H9 (cell line): ENCODE data around the gene FRK. TPM values are rescaled to one million over a fixed set of nuclear protein-coding genes. Genes with fewer than 3 reads are reported as not detected.

Experiments used
- DNase-seq: peaks from one replicate; pipeline ENCODE4 v3.0.0-alpha.2; 2017
- H2AFZ ChIP-seq: one replicate; pipeline ENCODE4 v1.6.1; 2013; ENCODE audit warnings: mild to moderate bottlenecking, low read length, control low read depth, moderate library complexity
- H2AK5ac ChIP-seq: 2 replicates; pipeline ENCODE4 v1.6.1; 2013; ENCODE audit warnings: low read length, control low read depth, mixed read lengths; ENCODE audit not compliant: insufficient read length
- H2BK120ac ChIP-seq: one replicate; pipeline ENCODE4 v1.6.1; 2013; ENCODE audit warnings: low read depth, mild to moderate bottlenecking, low read length, control low read depth, inconsistent platforms; ENCODE audit not compliant: poor library complexity, severe bottlenecking
- H2BK12ac ChIP-seq: 2 replicates; pipeline ENCODE4 v1.6.1; 2013; ENCODE audit warnings: low read length, control low read depth, mixed read lengths, low read depth; ENCODE audit not compliant: insufficient read length
- H2BK15ac ChIP-seq: 2 replicates; pipeline ENCODE4 v1.6.1; 2013; ENCODE audit warnings: low read depth, low read length, control low read depth
- H2BK20ac ChIP-seq: one replicate; pipeline ENCODE4 v1.6.1; 2013; ENCODE audit warnings: low read depth, mild to moderate bottlenecking, low read length, control low read depth, inconsistent platforms; ENCODE audit not compliant: poor library complexity, severe bottlenecking
- H2BK5ac ChIP-seq: 2 replicates; pipeline ENCODE4 v1.6.1; 2013; ENCODE audit warnings: low read length, control low read depth, mixed read lengths; ENCODE audit not compliant: insufficient read length
- H3K14ac ChIP-seq: 2 replicates; pipeline ENCODE4 v1.6.1; 2013; ENCODE audit warnings: low read length, control low read depth; ENCODE audit not compliant: insufficient read depth
- H3K18ac ChIP-seq: 2 replicates; pipeline ENCODE4 v1.6.1; 2013; ENCODE audit warnings: low read depth, mild to moderate bottlenecking, mixed read lengths, low read length, control low read depth; ENCODE audit not compliant: insufficient read length
- H3K23ac ChIP-seq: 2 replicates; pipeline ENCODE4 v1.6.1; 2013; ENCODE audit warnings: low read length, control low read depth, mixed read lengths, low read depth; ENCODE audit not compliant: insufficient read length
- H3K23me2 ChIP-seq: 2 replicates; pipeline ENCODE4 v1.6.1; 2013; ENCODE audit warnings: low read depth, mild to moderate bottlenecking, mixed read lengths, low read length, control low read depth; ENCODE audit not compliant: insufficient read length, poor library complexity, severe bottlenecking
- H3K27ac ChIP-seq: 2 replicates; pipeline ENCODE4 v1.5.1; 2013; ENCODE audit warnings: low read length, control low read depth, mixed read lengths, low read depth; ENCODE audit not compliant: insufficient read length
- H3K27me3 ChIP-seq: 2 replicates; pipeline ENCODE4 v1.6.1; 2013; ENCODE audit warnings: low read length, control low read depth, inconsistent platforms; ENCODE audit not compliant: insufficient read depth
- H3K4ac ChIP-seq: 2 replicates; pipeline ENCODE4 v1.6.1; 2013; ENCODE audit warnings: low read depth, mild to moderate bottlenecking, control low read depth, inconsistent platforms, low read length, moderate library complexity
- H3K4me1 ChIP-seq: 2 replicates; pipeline ENCODE4 v1.6.1; 2013; ENCODE audit warnings: low read length, control low read depth, inconsistent platforms; ENCODE audit not compliant: insufficient read depth
- H3K4me2 ChIP-seq: 2 replicates; pipeline ENCODE4 v1.6.1; 2013; ENCODE audit warnings: low read length, control low read depth, mixed read lengths; ENCODE audit not compliant: insufficient read length, insufficient read depth
- H3K56ac ChIP-seq: 2 replicates; pipeline ENCODE4 v1.6.1; 2013; ENCODE audit warnings: low read depth, mild to moderate bottlenecking, mixed read lengths, low read length, control low read depth; ENCODE audit not compliant: insufficient read length
- H3K79me1 ChIP-seq: 2 replicates; pipeline ENCODE4 v1.6.1; 2013; ENCODE audit warnings: low read depth, mild to moderate bottlenecking, moderate library complexity, low read length, control low read depth, inconsistent platforms; ENCODE audit not compliant: insufficient read depth, poor library complexity, severe bottlenecking
- H3K79me2 ChIP-seq: 2 replicates; pipeline ENCODE4 v1.6.1; 2013; ENCODE audit warnings: low read length, control low read depth, inconsistent platforms; ENCODE audit not compliant: insufficient read depth
- H3K9ac ChIP-seq: 2 replicates; pipeline ENCODE4 v1.6.1; 2013; ENCODE audit warnings: low read length, control low read depth, mixed read lengths; ENCODE audit not compliant: insufficient read length; ENCODE audit errors: extremely low read depth
- H3K9me3 ChIP-seq: one replicate; pipeline ENCODE4 v1.6.1; 2013; ENCODE audit warnings: low read depth, low read length, inconsistent platforms; ENCODE audit not compliant: control insufficient read depth
- H3T11ph ChIP-seq: one replicate; pipeline ENCODE4 v1.6.1; 2013; ENCODE audit warnings: mild to moderate bottlenecking, low read length, control low read depth, inconsistent platforms
- H4K20me1 ChIP-seq: one replicate; pipeline ENCODE4 v1.6.1; 2013; ENCODE audit not compliant: control insufficient read depth, insufficient read length, insufficient read depth
- H4K5ac ChIP-seq: 2 replicates; pipeline ENCODE4 v1.6.1; 2013; ENCODE audit warnings: low read depth, mild to moderate bottlenecking, mixed read lengths, low read length, control low read depth; ENCODE audit not compliant: insufficient read length
- H4K8ac ChIP-seq: replicated peaks from 2 replicates; pipeline ENCODE4 v1.6.1; 2013; ENCODE audit warnings: low read length, control low read depth, mixed read lengths, low read depth; ENCODE audit not compliant: insufficient read length
- H4K91ac ChIP-seq: 2 replicates; pipeline ENCODE4 v1.6.1; 2013; ENCODE audit warnings: low read depth, mild to moderate bottlenecking, moderate library complexity, mixed read lengths, low read length, control low read depth; ENCODE audit not compliant: insufficient read length
- H3K27ac Mint-ChIP-seq, 3 experiments: 2 replicates in 2 of 3; 3 replicates in 1 of 3; pipeline ENCODE4 v1.8.0; 2020 to 2021; ENCODE audit warnings: mixed read lengths in 3 of 3, mild to moderate bottlenecking in 1 of 3, moderate library complexity in 1 of 3
- H3K27me3 Mint-ChIP-seq: 2 replicates; pipeline ENCODE4 v1.8.0; 2021; ENCODE audit warnings: low read depth, mild to moderate bottlenecking, moderate library complexity, mixed read lengths
- H3K36me3 Mint-ChIP-seq, 3 experiments: 2 replicates in 2 of 3; 3 replicates in 1 of 3; pipeline ENCODE4 v1.8.0; 2020 to 2021; ENCODE audit warnings: low read depth in 3 of 3, mixed read lengths in 3 of 3; ENCODE audit not compliant: insufficient read depth in 1 of 3
- H3K4me1 Mint-ChIP-seq, 2 experiments: 2 replicates each; pipeline ENCODE4 v1.8.0; 2020; ENCODE audit warnings: mixed read lengths in 2 of 2
- H3K4me3 Mint-ChIP-seq, 2 experiments: 2 replicates in 1 of 2; 3 replicates in 1 of 2; pipeline ENCODE4 v1.8.0; 2020 to 2021; ENCODE audit warnings: mild to moderate bottlenecking in 2 of 2, mixed read lengths in 2 of 2, moderate library complexity in 1 of 2
- H3K9me3 Mint-ChIP-seq, 2 experiments: 2 replicates in 1 of 2; 3 replicates in 1 of 2; pipeline ENCODE4 v1.8.0; 2020; ENCODE audit warnings: mild to moderate bottlenecking in 2 of 2, mixed read lengths in 2 of 2, moderate library complexity in 1 of 2
- CTCF ChIP-seq: fragments of 200-600 bp; sonication (generic); conservative IDR thresholded peaks from 3 replicates; pipeline ENCODE4 v1.8.0; 2021; ENCODE audit warnings: antibody characterized with exemption, mild to moderate bottlenecking
- WGBS: extraction: QIAGEN DNeasy Blood & Tissue Kit; methylation state at CpG from one replicate; pipeline ENCODE4 v1.1.7; 2013; ENCODE audit warnings: missing lambda C conversion rate, low lambda C conversion rate, mixed read lengths; ENCODE audit not compliant: insufficient read length; ENCODE audit errors: extremely low coverage; 5-methylcytosine and 5-hydroxymethylcytosine counted together
- total RNA-seq: library from RNA; stranded (reverse); gene quantifications from 2 replicates; pipeline ENCODE4 v1.2.1, GENCODE V29; 2021

The FRK gene
- total RNA-seq, 1 experiment from 2014 or later, result 0.15 TPM

DNA sequence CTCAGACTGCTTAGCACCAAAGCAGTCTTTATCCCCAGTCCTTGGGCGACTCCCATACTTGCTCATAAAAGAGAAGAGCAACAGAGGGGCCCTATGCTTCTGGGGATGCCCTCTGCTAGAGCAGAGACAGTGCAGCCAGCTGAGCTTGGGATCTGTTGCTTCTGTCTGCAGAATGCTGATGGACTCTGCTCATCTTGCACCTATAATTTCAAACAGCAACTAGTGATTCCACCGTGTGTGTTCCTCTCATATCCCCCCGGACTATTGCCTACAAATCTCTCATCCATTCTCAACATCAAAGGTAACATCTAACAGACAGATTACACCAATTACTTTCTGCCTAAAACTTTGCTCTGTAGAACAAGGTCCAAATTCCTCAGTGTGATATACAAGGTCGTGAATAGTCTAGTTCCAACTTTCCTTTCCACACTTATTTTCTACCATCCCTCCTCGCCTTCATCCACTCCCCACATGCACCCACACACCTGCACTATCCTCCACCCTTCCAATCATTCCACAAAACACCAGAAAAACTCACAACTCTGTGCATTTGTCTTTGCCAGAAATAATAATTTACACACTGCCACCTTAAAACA is 62.6 kb downstream of the FRK start:
- no peak overlapping the region for H4K8ac ChIP-seq
- no peak overlapping the region for H4K5ac ChIP-seq
- H3K4me2 ChIP-seq, result no peak overlapping the region
- TF ChIP-seq CTCF, result no peak
- H3K14ac ChIP-seq, result no peak overlapping the region
- DNase-seq, result no peak
- no peaks in the 10 kb centered on the region for H3K23me2 ChIP-seq
- H2BK12ac ChIP-seq, result no peak overlapping the region
- no peaks in the 10 kb centered on the region for H3K4me1 ChIP-seq
- H3K56ac ChIP-seq, result no peak overlapping the region
- H3K23ac ChIP-seq, result no peak overlapping the region
- H3K9me3 ChIP-seq, result no peaks in the 10 kb centered on the region
- H2AFZ ChIP-seq, result no peak overlapping the region
- H3T11ph ChIP-seq, result no peak overlapping the region
- WGBS, result 100% methylated on average over 1 of the region's 5 CpGs
- H3K9me3 Mint-ChIP-seq, result no peaks in the 10 kb centered on the region
- no peak overlapping the region for H4K91ac ChIP-seq
- no peak overlapping the region for H3K27ac ChIP-seq
- H3K79me2 ChIP-seq, result no peaks in the 10 kb centered on the region
- peaks cover 0 to 3% of the 10 kb centered on the region in 2 experiments; a peak in 1 of 4 replicates for H3K4me1 Mint-ChIP-seq
- H3K18ac ChIP-seq, result no peak overlapping the region
- no peak overlapping the region for H2BK120ac ChIP-seq
- H3K27me3 Mint-ChIP-seq, result no peaks in the 10 kb centered on the region
- H3K4me3 Mint-ChIP-seq, result no peak overlapping the region
- no peak overlapping the region for H2BK5ac ChIP-seq
- no peaks in the 10 kb centered on the region for H3K36me3 Mint-ChIP-seq
- no peaks in the 10 kb centered on the region for H3K27me3 ChIP-seq
- H3K9ac ChIP-seq, result no peak overlapping the region
- no peak overlapping the region for H2AK5ac ChIP-seq
- no peak overlapping the region for H3K4ac ChIP-seq
- no peak overlapping the region for H2BK20ac ChIP-seq
- no peak overlapping the region; a peak in 1 of 7 replicates for H3K27ac Mint-ChIP-seq
- H3K79me1 ChIP-seq, result no peaks in the 10 kb centered on the region
- H4K20me1 ChIP-seq, result no peaks in the 10 kb centered on the region
- H2BK15ac ChIP-seq, result no peak overlapping the region
